GM18907 (cell line): ENCODE data around the gene TSPEAR.

Experiments
- ATAC-seq: cut with Tn5 transposase; IDR thresholded peaks from one replicate; pipeline ENCODE4 v1.9.1; 2021; ENCODE audit warnings: mild to moderate bottlenecking, moderate library complexity; ENCODE audit not compliant: unreplicated experiment

Gene TSPEAR

DNA sequence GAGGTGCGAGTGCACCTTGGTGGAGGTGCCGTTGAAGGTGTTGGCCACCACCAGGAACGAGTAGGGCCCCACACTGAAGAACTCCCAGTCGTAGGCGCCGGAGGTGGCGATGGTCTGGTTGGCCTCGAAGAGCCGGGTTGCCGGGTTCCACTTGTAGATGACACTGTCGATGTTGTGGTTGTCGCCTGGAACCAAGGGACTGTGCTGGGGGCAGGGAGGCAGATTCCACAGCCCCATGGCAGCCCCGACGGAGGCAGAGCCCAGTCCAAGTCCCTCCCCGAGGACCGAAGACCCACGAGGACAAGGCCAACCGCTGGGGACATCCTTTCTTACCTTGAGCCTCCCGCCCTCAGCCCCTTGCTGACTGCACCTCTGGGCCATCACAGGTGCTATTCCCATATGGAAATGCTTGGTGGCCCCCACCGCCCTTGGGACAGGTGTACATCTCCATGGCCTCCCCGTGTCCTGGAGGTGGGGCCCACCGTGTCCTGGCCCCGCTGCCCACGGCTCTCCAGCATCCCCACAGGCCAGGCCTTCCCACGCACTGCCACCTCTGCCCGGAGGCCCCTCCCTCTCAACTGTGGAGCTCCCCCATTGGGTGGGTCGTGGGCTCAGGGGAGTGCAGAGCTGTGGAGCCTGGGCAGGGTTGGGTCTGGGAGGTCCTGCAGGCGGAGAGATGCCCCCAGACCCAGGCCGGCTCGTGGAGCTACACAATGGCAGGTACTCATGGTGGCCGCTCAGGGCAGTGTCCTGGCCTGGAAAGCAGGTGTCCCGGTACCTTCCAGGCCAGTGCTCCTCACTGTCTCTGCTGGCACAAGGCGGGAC, 189.2 kb downstream of the TSPEAR start:
- no peak for ATAC-seq

GRCh38 chr21:44521301-44521927, 190.0 kb downstream of the TSPEAR start:
- no peak for ATAC-seq

DNA sequence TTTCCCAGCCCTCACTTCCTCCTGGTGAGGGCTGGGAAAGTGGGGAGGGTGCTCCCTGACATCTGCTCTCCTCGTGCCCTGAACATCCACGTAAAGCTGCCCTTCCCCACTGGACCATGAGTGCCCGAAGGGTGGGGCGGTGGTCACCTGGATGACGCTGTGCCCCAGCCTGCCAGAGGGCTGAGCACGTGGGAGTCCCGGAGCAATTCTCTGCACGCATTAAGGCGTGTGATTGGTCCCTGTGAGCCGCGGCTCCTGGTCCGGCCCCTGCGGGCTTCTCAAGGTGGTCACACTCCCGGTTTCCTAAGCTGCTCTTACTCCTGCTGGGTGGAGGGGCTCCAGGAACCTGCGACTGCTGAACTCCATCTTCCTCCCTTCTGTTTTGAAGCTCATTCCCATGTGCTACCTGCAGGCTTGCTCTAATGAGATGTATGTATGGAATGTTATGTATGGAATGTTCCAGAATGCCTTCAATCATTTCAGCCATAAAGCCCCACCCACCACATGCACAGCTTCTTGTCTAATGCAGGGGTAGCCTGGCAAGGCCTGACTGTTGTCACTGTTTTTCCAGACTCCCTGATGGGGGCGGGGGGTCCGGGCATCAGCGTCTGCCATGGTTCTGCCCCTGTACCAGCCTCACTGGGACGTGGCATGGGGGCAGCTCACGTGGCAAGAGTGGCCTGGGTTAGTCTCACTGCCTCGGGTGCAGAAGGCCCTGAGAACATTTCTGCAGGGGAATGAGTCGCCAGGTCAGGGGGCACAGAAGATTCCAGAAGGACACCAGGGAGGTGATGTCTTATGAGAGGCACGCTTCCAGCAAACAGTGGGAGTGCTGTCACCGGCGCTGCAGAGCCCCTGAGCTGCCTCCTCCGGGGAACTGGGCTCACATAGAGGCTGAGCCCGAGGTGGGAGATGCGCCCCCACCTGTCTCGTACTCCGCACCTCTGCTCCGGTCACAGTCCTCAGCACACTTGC, 190.8 kb downstream of the TSPEAR start:
- no peak for ATAC-seq

- no peak for ATAC-seq
These were observed 191.7 kb downstream of the TSPEAR start for GRCh38 chr21:44519346-44520325.

DNA sequence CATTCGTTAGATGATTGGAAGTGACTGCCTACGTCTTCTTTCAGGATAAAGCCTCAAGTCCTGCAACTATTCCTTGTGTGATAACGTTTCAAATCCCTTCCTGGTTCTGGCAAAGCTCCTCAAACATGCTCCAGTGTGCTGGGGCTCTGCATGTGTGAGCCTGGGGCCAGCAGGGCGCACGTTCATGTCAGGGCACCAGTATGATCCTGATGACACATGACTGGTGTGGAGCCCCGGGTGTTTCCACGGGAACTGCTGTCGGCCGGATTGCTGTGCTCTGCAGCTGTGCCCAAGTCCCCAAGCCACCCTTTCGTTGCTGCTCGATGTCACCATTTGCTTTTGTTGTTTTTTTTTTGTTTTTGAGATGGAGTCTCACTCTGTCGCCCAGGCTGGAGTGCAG, 192.7 kb downstream of the TSPEAR start:
- ATAC-seq = no peak

DNA sequence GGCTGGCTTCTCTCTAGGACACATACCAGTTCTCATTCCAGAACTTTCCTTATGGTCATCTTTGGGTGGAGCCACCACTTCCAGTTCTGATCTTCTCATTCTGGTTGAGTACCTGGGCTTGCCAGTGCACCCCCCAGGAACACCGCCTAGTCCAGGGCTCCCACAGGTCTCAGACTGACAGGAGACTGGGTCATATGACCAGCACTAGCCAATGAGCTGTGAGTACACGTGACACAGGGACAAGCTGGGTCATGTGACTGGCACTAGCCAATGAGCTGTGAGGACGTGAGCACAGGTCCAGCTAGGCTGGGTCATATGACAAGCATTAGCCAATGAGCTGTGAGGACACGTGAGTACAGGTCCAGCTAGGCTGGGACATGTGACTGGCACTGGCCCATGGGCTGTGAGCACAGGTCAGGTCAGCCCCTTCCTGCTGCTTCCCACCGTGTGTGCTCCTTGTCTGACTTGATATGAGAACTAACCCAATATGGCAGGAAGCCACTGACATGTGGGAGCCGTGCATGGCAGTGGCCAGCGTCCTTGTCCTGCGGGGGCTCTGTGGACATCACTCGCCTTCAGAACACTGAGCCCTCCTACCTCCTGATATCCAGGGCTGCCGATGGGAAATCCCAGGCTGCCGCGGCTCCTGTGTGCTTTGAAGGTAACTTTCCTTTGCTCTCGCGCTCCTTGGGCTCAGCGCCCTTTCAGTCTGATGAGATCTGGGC, 194.0 kb downstream of the TSPEAR start:
- no peak for ATAC-seq

DNA sequence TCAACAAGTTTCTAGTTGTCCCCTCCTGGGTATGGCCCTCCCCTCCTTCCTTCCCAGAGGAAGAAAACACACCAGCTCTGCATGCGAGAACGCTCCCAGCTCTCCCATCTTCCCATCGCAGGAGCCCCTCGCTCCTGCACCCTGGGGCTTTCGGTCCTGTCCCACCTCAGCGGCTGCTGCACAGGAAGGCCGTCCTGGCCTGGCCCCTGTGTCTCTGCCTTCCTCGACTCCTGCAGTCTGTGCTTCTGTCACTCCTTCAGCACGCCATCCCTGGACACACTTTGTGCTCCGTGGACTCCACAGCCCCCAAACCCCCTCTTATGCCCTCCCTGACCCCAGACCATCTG, 194.6 kb downstream of the TSPEAR start:
- ATAC-seq = no peak

DNA sequence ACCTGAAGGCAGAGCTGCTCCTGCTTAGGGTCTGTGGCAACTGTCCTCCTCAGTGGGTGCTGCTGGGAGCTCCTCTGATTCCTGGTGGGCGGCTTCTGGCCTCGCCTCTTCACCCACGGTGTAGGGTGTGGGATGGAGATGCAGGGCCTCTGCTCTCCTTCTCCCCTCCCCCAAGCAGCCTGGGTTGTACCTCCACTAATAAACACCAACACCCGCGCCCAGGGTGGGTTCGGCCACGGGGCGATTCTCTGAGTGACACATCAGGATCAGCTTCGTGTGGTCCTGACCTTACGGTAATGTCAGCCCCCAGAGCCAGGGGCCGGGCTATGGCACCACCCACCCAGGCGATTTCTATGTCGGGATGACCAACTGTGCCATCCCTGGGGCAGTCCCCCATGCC, 195.0 kb downstream of the TSPEAR start:
- ATAC-seq = no peak

- no peak for ATAC-seq
These were observed 195.8 kb downstream of the TSPEAR start for GRCh38 chr21:44515359-44516165.

DNA sequence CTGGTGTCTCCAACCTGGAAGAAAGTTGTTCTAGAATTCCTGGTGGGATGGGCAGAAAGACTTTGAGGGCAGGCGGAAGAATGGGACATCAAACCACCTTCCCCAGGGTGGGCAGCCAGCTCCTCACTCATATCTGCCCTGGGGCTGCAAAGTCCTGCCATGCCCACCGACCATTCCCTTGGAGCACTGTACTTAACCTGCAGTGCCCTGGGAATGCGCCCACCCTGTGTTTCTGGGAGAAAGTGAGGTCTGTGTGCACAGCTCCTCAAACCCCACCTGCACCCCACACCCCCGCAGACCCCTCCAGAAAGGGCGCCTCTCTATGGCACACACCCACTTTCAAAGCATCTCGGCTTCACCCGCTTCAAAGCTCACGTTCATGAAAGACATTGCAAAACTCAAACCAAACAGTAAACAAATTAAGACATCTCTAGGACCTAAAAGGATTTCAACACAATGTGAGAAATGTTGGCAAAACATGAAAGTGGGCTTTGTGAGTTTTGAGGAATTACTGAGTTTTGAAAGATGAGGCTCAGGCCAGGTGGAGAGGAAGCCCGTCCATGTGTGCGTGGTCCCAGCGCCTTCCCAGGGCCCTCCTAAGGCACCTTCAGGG, 196.5 kb downstream of the TSPEAR start:
- no peak for ATAC-seq

GRCh38 chr21:44514218-44514520, 197.2 kb downstream of the TSPEAR start:
- ATAC-seq = no peak

- no peak for ATAC-seq
These were observed 197.8 kb downstream of the TSPEAR start for GRCh38 chr21:44513389-44514217.

DNA sequence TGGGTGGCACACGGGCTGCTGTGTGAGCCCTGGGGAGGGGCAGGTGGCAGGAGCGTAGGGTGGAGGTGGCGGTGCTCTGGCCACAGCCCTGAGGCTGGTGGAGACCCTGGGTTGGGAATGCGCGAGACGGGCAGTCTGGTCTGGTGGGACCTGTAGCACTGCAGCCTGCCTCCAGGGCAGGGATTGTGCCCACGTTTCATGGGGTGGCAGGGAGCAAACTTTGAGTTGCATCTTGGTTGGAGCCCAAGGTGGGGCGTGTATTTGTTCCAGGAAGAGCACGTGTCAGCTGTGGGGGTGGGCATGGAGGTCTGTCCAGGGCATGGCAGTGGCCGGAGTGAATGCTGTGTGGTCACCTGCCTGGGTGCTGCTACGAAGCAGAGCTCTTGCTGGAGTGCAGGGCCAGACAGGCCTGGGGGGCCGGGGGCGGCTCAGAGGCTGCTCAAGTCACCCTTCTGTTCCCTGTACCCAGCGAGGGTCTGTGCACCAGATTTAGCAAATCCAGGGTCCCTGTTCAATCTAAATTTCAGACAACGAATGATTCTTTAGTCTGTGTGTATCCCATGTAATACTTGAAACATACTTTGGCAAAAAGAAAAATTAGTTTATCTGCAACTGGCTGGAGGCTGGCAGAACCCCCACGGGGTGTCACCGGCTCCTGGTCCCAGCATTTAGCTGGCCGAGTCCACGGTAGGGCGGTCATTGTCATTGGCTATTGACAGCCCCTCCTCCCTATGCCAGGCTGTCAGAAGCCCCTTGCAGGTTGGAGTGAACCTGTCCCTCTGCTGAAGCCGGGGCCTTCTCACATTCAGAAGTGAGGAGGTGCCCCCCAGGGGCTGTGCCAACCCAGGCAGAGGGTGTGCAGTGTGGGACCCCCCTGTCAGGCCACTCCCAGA, 198.6 kb downstream of the TSPEAR start:
- ATAC-seq = no peak

DNA sequence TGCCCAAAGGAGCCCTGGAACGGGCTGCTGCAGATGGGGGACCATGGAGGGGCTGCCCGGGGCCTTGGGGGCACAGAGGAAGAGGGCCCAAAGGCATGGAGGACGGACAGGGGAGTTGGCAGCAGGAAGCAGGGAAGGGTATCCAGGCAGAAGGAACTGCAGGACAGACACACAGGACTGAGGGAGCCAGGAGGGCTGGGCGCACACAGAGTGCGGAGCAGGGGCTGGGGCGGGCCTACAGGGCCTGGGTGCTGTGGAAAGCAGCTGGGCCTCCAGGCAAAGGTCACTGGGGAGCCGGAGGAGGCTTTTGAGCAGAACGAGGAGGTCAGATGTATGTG, 199.5 kb downstream of the TSPEAR start:
- ATAC-seq = no peak

DNA sequence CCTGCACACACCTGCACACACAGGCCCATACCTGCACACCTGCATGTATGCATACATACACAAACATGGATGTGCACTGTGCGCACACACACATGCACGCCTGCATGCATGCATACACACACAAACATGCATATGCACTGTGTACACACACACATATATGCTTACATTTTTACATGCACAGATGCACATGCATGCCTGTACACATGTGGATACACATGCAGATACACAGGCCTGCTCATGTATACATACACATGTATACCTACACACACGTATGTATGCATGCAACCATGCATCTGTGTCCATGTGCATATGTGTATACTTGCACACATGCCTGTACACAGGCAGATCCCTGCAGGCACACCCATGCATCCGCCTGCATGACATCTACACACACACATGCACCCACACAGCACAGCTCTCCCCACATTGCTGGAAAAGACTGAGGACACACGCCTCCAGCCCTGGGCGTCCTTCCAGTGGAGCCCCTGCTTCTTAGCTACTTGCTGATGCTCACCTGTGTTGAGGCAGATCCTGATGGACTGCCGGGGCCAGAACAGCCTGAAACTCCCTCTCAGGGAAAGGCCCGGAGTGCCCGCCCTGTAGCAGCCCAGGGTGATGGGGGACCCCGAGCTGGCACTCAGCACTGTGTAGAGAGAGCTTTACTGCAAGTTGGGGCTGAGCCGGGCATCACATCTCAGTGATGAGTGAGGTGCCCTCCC, 200.0 kb downstream of the TSPEAR start:
- no peak for ATAC-seq

GRCh38 chr21:44510508-44511218, 200.7 kb downstream of the TSPEAR start:
- no peak for ATAC-seq
